Liver (tissue), 9 donors: ENCODE measurements around the gene HMG20B. TPM values are rescaled to one million over a fixed set of nuclear protein-coding genes. Genes with fewer than 3 reads are reported as not detected.

Experiments used
- DNase-seq: peaks from one replicate; pipeline ENCODE4 v3.0.0-alpha.2; 2017; ENCODE audit warnings: low spot score
- H3K27ac ChIP-seq, 2 donors: one replicate each; pipeline ENCODE4 v1.7.0; 2013; ENCODE audit warnings: inconsistent platforms in 2 of 2, low read length in 2 of 2, control low read depth in 1 of 2, low read depth in 1 of 2, mild to moderate bottlenecking in 1 of 2
- H3K27me3 ChIP-seq, 4 donors: one replicate each; pipeline versions ENCODE4 v1.6.1 to v1.7.0; 2013; ENCODE audit warnings: low read length in 3 of 4, inconsistent platforms in 1 of 4, mild to moderate bottlenecking in 1 of 4, moderate library complexity in 1 of 4; ENCODE audit not compliant: control insufficient read depth in 4 of 4, insufficient read depth in 4 of 4
- H3K36me3 ChIP-seq, 4 donors: one replicate each; pipeline versions ENCODE4 v1.6.1 to v1.7.0; 2013; ENCODE audit warnings: low read length in 3 of 4, mild to moderate bottlenecking in 3 of 4, low read depth in 1 of 4, moderate library complexity in 1 of 4; ENCODE audit not compliant: control insufficient read depth in 4 of 4, insufficient read depth in 3 of 4
- H3K4me1 ChIP-seq, 4 donors: one replicate each; pipeline versions ENCODE4 v1.6.1 to v1.7.0; 2013; ENCODE audit warnings: low read length in 3 of 4, mild to moderate bottlenecking in 3 of 4, moderate library complexity in 1 of 4; ENCODE audit not compliant: control insufficient read depth in 4 of 4, insufficient read depth in 4 of 4
- H3K4me3 ChIP-seq, 3 donors: one replicate each; pipeline versions ENCODE4 v1.6.1 to v1.7.0; 2013; ENCODE audit warnings: low read length in 3 of 3, control low read depth in 1 of 3, low read depth in 1 of 3, mild to moderate bottlenecking in 1 of 3
- H3K9ac ChIP-seq, 2 donors: one replicate each; pipeline ENCODE4 v1.7.0; 2013; ENCODE audit warnings: low read length in 2 of 2, mild to moderate bottlenecking in 2 of 2, moderate library complexity in 2 of 2, control low read depth in 1 of 2, low read depth in 1 of 2
- H3K9me3 ChIP-seq, 4 donors: one replicate each; pipeline versions ENCODE4 v1.6.1 to v1.7.0; 2013; ENCODE audit warnings: low read length in 3 of 4; ENCODE audit not compliant: control insufficient read depth in 4 of 4
- ATF3 ChIP-seq: IDR thresholded peaks from 2 replicates; pipeline ENCODE4 v1.6.1; 2016; ENCODE audit warnings: antibody characterized with exemption
- EGR1 ChIP-seq, 2 donors: IDR thresholded peaks; 2 replicates each; pipeline ENCODE4 v1.6.1; 2016 to 2018; ENCODE audit warnings: antibody characterized with exemption in 2 of 2, low read depth in 2 of 2
- FOXA1 ChIP-seq: IDR thresholded peaks from 2 replicates; pipeline ENCODE4 v1.6.1; 2016; ENCODE audit warnings: antibody characterized with exemption
- FOXA2 ChIP-seq: IDR thresholded peaks from 2 replicates; pipeline ENCODE4 v1.6.1; 2016; ENCODE audit warnings: antibody characterized with exemption
- GABPA ChIP-seq, 2 donors: IDR thresholded peaks in 1 of 2; conservative IDR thresholded peaks in 1 of 2; 2 replicates each; pipeline ENCODE4 v1.6.1; 2016; ENCODE audit warnings: antibody characterized with exemption in 2 of 2, mild to moderate bottlenecking in 1 of 2, moderate library complexity in 1 of 2
- HNF4A ChIP-seq, 2 donors: conservative IDR thresholded peaks; 2 replicates each; pipeline ENCODE4 v1.6.1; 2016; ENCODE audit warnings: antibody characterized with exemption in 2 of 2, mild to moderate bottlenecking in 2 of 2
- HNF4G ChIP-seq: IDR thresholded peaks from 2 replicates; pipeline ENCODE4 v1.6.1; 2016; ENCODE audit warnings: antibody characterized with exemption
- JUND ChIP-seq, 2 donors: IDR thresholded peaks; 2 replicates each; pipeline ENCODE4 v1.6.1; 2016; ENCODE audit warnings: antibody characterized with exemption in 2 of 2
- NR2F2 ChIP-seq: IDR thresholded peaks from 2 replicates; pipeline ENCODE4 v1.6.1; 2016; ENCODE audit warnings: antibody characterized with exemption
- RAD21 ChIP-seq, 2 donors: IDR thresholded peaks; 2 replicates each; pipeline ENCODE4 v1.6.1; 2016; ENCODE audit warnings: antibody characterized with exemption in 2 of 2, mild to moderate bottlenecking in 2 of 2
- REST ChIP-seq: IDR thresholded peaks from 2 replicates; pipeline ENCODE4 v1.6.1; 2016; ENCODE audit warnings: antibody characterized with exemption, mild to moderate bottlenecking
- RXRA ChIP-seq, 2 donors: IDR thresholded peaks; 2 replicates each; pipeline ENCODE4 v1.6.1; 2017 to 2018; ENCODE audit warnings: antibody characterized with exemption in 2 of 2, mild to moderate bottlenecking in 1 of 2
- SP1 ChIP-seq: IDR thresholded peaks from 2 replicates; pipeline ENCODE4 v1.6.1; 2018; ENCODE audit warnings: antibody characterized with exemption, mild to moderate bottlenecking
- TAF1 ChIP-seq: conservative IDR thresholded peaks from 2 replicates; pipeline ENCODE4 v1.6.1; 2016; ENCODE audit warnings: antibody characterized with exemption, mild to moderate bottlenecking
- YY1 ChIP-seq: IDR thresholded peaks from 2 replicates; pipeline ENCODE4 v1.6.1; 2016; ENCODE audit warnings: antibody characterized with exemption, mild to moderate bottlenecking
- ZBTB33 ChIP-seq: IDR thresholded peaks from 2 replicates; pipeline ENCODE4 v1.6.1; 2016; ENCODE audit warnings: antibody characterized with exemption
- WGBS: extraction: QIAGEN DNeasy Blood & Tissue Kit; methylation state at CpG from one replicate; pipeline ENCODE4 v1.1.7; 2013; 5-methylcytosine and 5-hydroxymethylcytosine counted together
- polyA plus RNA-seq, 2 donors: library from polyadenylated mRNA; stranded (reverse) in 1 of 2; unstranded in 1 of 2; fragments of 200-250 nt in 1 of 2; fragments of >200 nt in 1 of 2; fragmentation: Nextera tagmentation in 1 of 2; extraction: Ambion mirVana in 1 of 2; gene quantifications; one replicate each; pipeline versions ENCODE4 v1.2.1 to v1.2.3, GENCODE V29; 2013 to 2015
- total RNA-seq, 2 donors: library from RNA; depleted of rRNA; stranded (reverse); fragments of >200 nt; gene quantifications; one replicate each; pipeline ENCODE4 v1.2.3, GENCODE V29; 2014
- TF ChIP-seq, protein P1 (sequence below): fragments of 150-350 bp; IDR thresholded peaks from 2 replicates; pipeline ENCODE4 v1.5.1; 2017; ENCODE audit warnings: improper control_type of control experiment, low read depth, low read length; ENCODE audit not compliant: missing input control
- TF ChIP-seq, protein P2 (sequence below): IDR thresholded peaks from 2 replicates; pipeline ENCODE4 v1.6.1; 2016; ENCODE audit warnings: antibody characterized with exemption
- donor health status: healthy.
- donor health status: healthy.
- donor health status: healthy.
- donor health status: healthy.
- donor health status: healthy.

HMG20B gene
- total and polyA plus RNA-seq, 4 donors: 28.6 to 35.1 (median 30.5) TPM

DNA sequence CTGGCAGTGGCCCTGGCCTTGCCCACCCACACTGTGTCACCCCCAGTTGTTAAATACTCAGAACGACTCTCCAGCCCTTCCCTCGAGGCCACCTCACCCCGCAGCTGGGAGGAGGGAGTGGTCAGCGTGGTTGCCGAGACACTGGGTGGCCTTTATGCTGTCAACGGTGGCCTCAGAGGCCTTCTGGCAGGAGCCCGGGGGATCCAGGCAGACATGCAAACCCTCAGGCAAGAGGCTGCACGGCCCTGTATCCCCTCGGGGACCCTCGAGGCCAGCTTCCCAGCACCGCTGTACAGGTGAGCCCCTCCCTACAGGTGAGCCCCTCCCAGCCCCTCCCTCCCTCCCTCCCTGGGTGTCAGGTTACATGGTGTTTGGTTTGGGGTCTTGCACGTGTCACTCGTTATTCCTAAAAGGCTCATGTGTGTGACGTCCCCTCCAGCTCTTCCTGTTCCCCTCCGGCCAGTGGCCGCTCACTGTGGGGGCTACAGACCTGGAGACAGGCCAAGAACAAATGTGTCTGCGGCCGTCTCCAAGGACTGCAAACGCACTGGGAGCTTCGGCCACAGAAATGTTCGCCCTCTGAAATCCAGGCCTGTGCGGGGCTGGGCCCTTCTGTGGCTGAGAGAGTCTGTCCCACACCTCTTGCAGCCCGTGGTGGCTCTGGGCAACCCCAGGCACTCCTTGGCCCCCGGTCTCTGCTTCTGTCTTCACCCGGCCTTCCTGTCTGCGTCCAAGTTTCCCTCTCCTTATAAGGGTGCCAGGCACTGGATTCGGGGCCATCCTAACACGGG lies 33.6 kb upstream of the HMG20B start, which contains the start of gene TEKTIP1:
TEKTIP1 (plus strand) TSS at position 210 of the 791 bp plus-strand sequence; CDS start at position 214, 4 bp downstream.
- H3K27me3 ChIP-seq: no peaks in the 10 kb centered on the region
- peaks cover 4 to 29% (median 9%) of the 10 kb centered on the region in 4 donors for H3K36me3 ChIP-seq
- no peaks in the 10 kb centered on the region for H3K9me3 ChIP-seq
- WGBS: 77% methylated on average over 28 of the region's 28 CpGs
- no peak within 1 kb of the TSS for H3K4me3 ChIP-seq
- H3K4me1 ChIP-seq: no peaks in the 10 kb centered on the region
- H3K27ac ChIP-seq: no peak within 1 kb of the TSS
- no peak for TF ChIP-seq RXRA (IDR thresholded peaks at IDR 0.05)
- no peak for TF ChIP-seq YY1
- no peak for TF ChIP-seq ATF3
- no peak for TF ChIP-seq GABPA (IDR thresholded peaks at IDR 0.05 in 1 of 2, conservative IDR thresholded peaks at IDR 0.05 in 1 of 2)
- TF ChIP-seq EGR1 (IDR thresholded peaks at IDR 0.05; ENCODE audit: low read depth in 2 of 2): no peak
- TF ChIP-seq TAF1: no peak
- TF ChIP-seq, protein P1, sequence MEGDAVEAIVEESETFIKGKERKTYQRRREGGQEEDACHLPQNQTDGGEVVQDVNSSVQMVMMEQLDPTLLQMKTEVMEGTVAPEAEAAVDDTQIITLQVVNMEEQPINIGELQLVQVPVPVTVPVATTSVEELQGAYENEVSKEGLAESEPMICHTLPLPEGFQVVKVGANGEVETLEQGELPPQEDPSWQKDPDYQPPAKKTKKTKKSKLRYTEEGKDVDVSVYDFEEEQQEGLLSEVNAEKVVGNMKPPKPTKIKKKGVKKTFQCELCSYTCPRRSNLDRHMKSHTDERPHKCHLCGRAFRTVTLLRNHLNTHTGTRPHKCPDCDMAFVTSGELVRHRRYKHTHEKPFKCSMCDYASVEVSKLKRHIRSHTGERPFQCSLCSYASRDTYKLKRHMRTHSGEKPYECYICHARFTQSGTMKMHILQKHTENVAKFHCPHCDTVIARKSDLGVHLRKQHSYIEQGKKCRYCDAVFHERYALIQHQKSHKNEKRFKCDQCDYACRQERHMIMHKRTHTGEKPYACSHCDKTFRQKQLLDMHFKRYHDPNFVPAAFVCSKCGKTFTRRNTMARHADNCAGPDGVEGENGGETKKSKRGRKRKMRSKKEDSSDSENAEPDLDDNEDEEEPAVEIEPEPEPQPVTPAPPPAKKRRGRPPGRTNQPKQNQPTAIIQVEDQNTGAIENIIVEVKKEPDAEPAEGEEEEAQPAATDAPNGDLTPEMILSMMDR: no peak
- TF ChIP-seq FOXA2: no peak
- no peak for TF ChIP-seq RAD21 (IDR thresholded peaks at IDR 0.05)
- no peak within 1 kb of the TSS for H3K9ac ChIP-seq
- DNase-seq: no peak

- Histone ChIP-seq H3K27me3 (no peaks in the 10 kb centered on the region), H3K36me3 (peaks cover 3 to 27% (median 7%) of the 10 kb centered on the region in 4 donors), H3K4me1 (no peaks in the 10 kb centered on the region), H3K4me3 (no peak overlapping the region), H3K9me3 (no peaks in the 10 kb centered on the region), H3K27ac (no peak overlapping the region), H3K9ac (no peak overlapping the region)
- 96% methylated on average over 1 of the region's 1 CpG for WGBS
- no peak for DNase-seq
- no peak for TF ChIP-seq RAD21 (IDR thresholded peaks at IDR 0.05)
- no peak for TF ChIP-seq ZBTB33
- no peak for TF ChIP-seq GABPA (IDR thresholded peaks at IDR 0.05 in 1 of 2, conservative IDR thresholded peaks at IDR 0.05 in 1 of 2)
- no peak for TF ChIP-seq JUND (IDR thresholded peaks at IDR 0.05)
- no peak for TF ChIP-seq HNF4G
- TF ChIP-seq HNF4A (conservative IDR thresholded peaks at IDR 0.05): no peak
- no peak for TF ChIP-seq ATF3
- TF ChIP-seq FOXA1: no peak
- TF ChIP-seq EGR1 (IDR thresholded peaks at IDR 0.05; ENCODE audit: low read depth in 2 of 2): no peak
- TF ChIP-seq, protein P1: no peak
- TF ChIP-seq REST: no peak
- no peak for TF ChIP-seq NR2F2
- no peak for TF ChIP-seq YY1
- TF ChIP-seq SP1: no peak
- TF ChIP-seq FOXA2: no peak
- TF ChIP-seq RXRA (IDR thresholded peaks at IDR 0.05): no peak
- TF ChIP-seq TAF1: no peak
- TF ChIP-seq, protein P2, sequence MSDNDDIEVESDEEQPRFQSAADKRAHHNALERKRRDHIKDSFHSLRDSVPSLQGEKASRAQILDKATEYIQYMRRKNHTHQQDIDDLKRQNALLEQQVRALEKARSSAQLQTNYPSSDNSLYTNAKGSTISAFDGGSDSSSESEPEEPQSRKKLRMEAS: no peak
Observed at GRCh38 chr19:3539756-3540118, 33.0 kb upstream of the HMG20B start.
